ENCODE results near the gene OST4.

DNA sequence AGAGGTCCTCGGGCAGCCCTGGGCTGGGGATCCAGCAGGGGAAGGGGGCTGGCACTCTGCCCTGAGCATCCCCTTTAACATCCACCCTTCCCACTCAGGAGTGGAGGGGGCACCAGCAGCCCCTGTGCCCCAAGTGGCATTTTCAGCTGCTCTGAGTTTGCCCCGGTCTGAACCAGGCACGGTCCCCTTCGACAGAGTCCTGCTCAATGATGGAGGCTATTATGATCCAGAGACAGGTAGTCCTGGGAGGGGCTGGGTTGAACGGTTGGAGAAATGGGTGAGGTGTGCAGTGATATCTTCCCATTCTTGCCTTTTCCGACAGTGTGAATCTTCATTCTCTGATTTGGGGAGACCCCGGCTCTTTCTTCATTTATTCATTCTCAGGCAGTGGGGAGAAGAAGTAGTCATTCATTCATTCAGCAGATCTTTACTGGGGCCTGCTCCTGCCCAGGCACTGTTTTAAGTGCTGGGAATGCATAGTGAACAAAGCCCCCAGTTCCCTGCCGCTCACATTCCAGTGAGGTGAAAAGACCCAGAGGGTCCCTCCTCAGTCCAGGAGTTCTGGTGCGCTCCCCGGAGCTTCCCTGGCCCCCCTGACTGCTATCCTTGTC lies 13.7 kb upstream of the OST4 start:
- no peak for TF ChIP-seq POLR2A (IDR thresholded peaks at IDR 0.05)
- TF ChIP-seq, protein P1, sequence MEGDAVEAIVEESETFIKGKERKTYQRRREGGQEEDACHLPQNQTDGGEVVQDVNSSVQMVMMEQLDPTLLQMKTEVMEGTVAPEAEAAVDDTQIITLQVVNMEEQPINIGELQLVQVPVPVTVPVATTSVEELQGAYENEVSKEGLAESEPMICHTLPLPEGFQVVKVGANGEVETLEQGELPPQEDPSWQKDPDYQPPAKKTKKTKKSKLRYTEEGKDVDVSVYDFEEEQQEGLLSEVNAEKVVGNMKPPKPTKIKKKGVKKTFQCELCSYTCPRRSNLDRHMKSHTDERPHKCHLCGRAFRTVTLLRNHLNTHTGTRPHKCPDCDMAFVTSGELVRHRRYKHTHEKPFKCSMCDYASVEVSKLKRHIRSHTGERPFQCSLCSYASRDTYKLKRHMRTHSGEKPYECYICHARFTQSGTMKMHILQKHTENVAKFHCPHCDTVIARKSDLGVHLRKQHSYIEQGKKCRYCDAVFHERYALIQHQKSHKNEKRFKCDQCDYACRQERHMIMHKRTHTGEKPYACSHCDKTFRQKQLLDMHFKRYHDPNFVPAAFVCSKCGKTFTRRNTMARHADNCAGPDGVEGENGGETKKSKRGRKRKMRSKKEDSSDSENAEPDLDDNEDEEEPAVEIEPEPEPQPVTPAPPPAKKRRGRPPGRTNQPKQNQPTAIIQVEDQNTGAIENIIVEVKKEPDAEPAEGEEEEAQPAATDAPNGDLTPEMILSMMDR (IDR thresholded peaks at IDR 0.05) = peak in 2 of 6 experiments; percentile 19 to 41

All from adrenal gland (tissue), 5 donors.